NCI-H82 treated with DMSO at 0.1 percent for 48 hours (cell line): ENCODE results near the gene IL1RAPL2.
"Not testable (repeated sequence)": the region's sequence is repeated elsewhere in the genome, so short reads cannot be mapped to it uniquely, and the experiment has no call there.

ENCODE experiments used
- DNase-seq: peaks from one replicate; lab custom pipeline; 2025; ENCODE audit not compliant: unreplicated experiment; lab: John Stamatoyannopoulos, UW

Gene IL1RAPL2

GRCh38 chrX:104669063-104669462 is 103.1 kb downstream of the IL1RAPL2 start:
- DNase-seq, result no peak

- no peak for DNase-seq
These were observed 104.1 kb downstream of the IL1RAPL2 start for GRCh38 chrX:104670051-104670450.

GRCh38 chrX:104677517-104677916 is 111.5 kb downstream of the IL1RAPL2 start:
- not testable (repeated sequence) for DNase-seq

GRCh38 chrX:104679175-104679574 is 113.2 kb downstream of the IL1RAPL2 start:
- DNase-seq, result no peak

GRCh38 chrX:104681214-104681613 is 115.2 kb downstream of the IL1RAPL2 start:
- DNase-seq, result no peak

GRCh38 chrX:104684077-104684476 is 118.1 kb downstream of the IL1RAPL2 start:
- DNase-seq, result no peak

GRCh38 chrX:104695593-104695992 is 129.6 kb downstream of the IL1RAPL2 start:
- DNase-seq, result no peak

- DNase-seq, result no peak
These were observed 130.7 kb downstream of the IL1RAPL2 start for GRCh38 chrX:104696667-104697066.

GRCh38 chrX:104697294-104697693 is 131.3 kb downstream of the IL1RAPL2 start:
- DNase-seq, result no peak

- no peak for DNase-seq
These were observed 141.0 kb downstream of the IL1RAPL2 start for GRCh38 chrX:104707042-104707441.

- no peak for DNase-seq
These were observed 141.6 kb downstream of the IL1RAPL2 start for GRCh38 chrX:104707572-104707971.

- DNase-seq, result no peak
These were observed 146.5 kb downstream of the IL1RAPL2 start for GRCh38 chrX:104712515-104712914.

- DNase-seq, result no peak
These were observed 155.9 kb downstream of the IL1RAPL2 start for GRCh38 chrX:104721854-104722253.

- no peak for DNase-seq
These were observed 162.5 kb downstream of the IL1RAPL2 start for GRCh38 chrX:104728456-104728855.

- DNase-seq, result no peak
These were observed 176.4 kb downstream of the IL1RAPL2 start for GRCh38 chrX:104742355-104742754.

GRCh38 chrX:104745152-104745551 is 179.2 kb downstream of the IL1RAPL2 start:
- no peak for DNase-seq

GRCh38 chrX:104749951-104750610 is 184.1 kb downstream of the IL1RAPL2 start:
- DNase-seq, result no peak

- no peak for DNase-seq
These were observed 196.6 kb downstream of the IL1RAPL2 start for GRCh38 chrX:104762641-104763040.

GRCh38 chrX:104789784-104790183 is 223.8 kb downstream of the IL1RAPL2 start:
- no peak for DNase-seq

GRCh38 chrX:104795804-104796203 is 229.8 kb downstream of the IL1RAPL2 start:
- no peak for DNase-seq

GRCh38 chrX:104803219-104803618 is 237.2 kb downstream of the IL1RAPL2 start:
- DNase-seq, result no peak

GRCh38 chrX:104806346-104806745 is 240.3 kb downstream of the IL1RAPL2 start:
- no peak for DNase-seq

- DNase-seq, result no peak
These were observed 267.4 kb downstream of the IL1RAPL2 start for GRCh38 chrX:104833401-104833800.
